ENCODE data around the gene RPP38. TPM values are rescaled to one million over a fixed set of nuclear protein-coding genes. Genes with fewer than 3 reads are reported as not detected.

The RPP38 gene
- total RNA-seq, 2 experiments from 2014 or later, result 12.9 to 14.9 TPM

GRCh38 chr10:15060638-15061037 lies 36.5 kb upstream of the RPP38 start:
- H3K36me3 ChIP-seq (ENCODE audit: insufficient read depth, low read length), result no peaks in the 10 kb centered on the region
- Mint-ChIP-seq H3K36me3 (ENCODE audit: low read depth) (no peaks in the 10 kb centered on the region), H3K9me3 (peaks cover 11% of the 10 kb centered on the region), H3K27ac (no peak overlapping the region), H3K4me3 (no peak overlapping the region), H3K27me3 (peaks cover 12% of the 10 kb centered on the region), H3K4me1 (ENCODE audit: low read depth) (no peaks in the 10 kb centered on the region)
- DNase-seq (no peak), ATAC-seq (ENCODE audit: poor library complexity) (no peak)
- CTCF ChIA-PET, result no interaction called here
- no peak for TF ChIP-seq CTCF (IDR thresholded peaks at IDR 0.05)
- intact Hi-C loops (cut with DNase I, micrococcal nuclease), result no loop called here
- H3K27ac ChIP-seq (ENCODE audit: low read depth in 1 of 2, low read length in 2 of 2), result no peak overlapping the region
- H3K4me3 ChIP-seq (ENCODE audit: low read length), result no peak overlapping the region
- H3K9me3 ChIP-seq (ENCODE audit: control insufficient read depth in 1 of 2, insufficient read depth in 1 of 2, low read length in 2 of 2), result peaks cover 4 to 11% of the 10 kb centered on the region in 2 experiments
- POLR2A ChIA-PET, result no interaction called here
- no peaks in the 10 kb centered on the region for H3K27me3 ChIP-seq (ENCODE audit: control insufficient read depth in 1 of 2, insufficient read depth in 2 of 2, low read length in 2 of 2)
- H3K4me1 ChIP-seq (ENCODE audit: insufficient read depth, low read length), result no peaks in the 10 kb centered on the region

- H3K36me3 ChIP-seq (ENCODE audit: insufficient read depth, low read length), result no peaks in the 10 kb centered on the region
- Mint-ChIP-seq H3K27ac (no peak overlapping the region), H3K27me3 (peaks cover 6% of the 10 kb centered on the region), H3K4me1 (ENCODE audit: low read depth) (no peaks in the 10 kb centered on the region), H3K4me3 (no peak overlapping the region), H3K9me3 (peaks cover 3% of the 10 kb centered on the region), H3K36me3 (ENCODE audit: low read depth) (no peaks in the 10 kb centered on the region)
- DNase-seq (no peak), ATAC-seq (ENCODE audit: poor library complexity) (no peak)
- no peak overlapping the region for H3K27ac ChIP-seq (ENCODE audit: low read depth in 1 of 2, low read length in 2 of 2)
- no peaks in the 10 kb centered on the region for H3K27me3 ChIP-seq (ENCODE audit: control insufficient read depth in 1 of 2, insufficient read depth in 2 of 2, low read length in 2 of 2)
- no peak overlapping the region for H3K4me3 ChIP-seq (ENCODE audit: low read length)
- ChIA-PET CTCF (no interaction called here), POLR2A (no interaction called here)
- no peaks in the 10 kb centered on the region for H3K9me3 ChIP-seq (ENCODE audit: control insufficient read depth in 1 of 2, insufficient read depth in 1 of 2, low read length in 2 of 2)
- no peaks in the 10 kb centered on the region for H3K4me1 ChIP-seq (ENCODE audit: insufficient read depth, low read length)
- no peak for TF ChIP-seq CTCF (IDR thresholded peaks at IDR 0.05)
- intact Hi-C loops (cut with DNase I, micrococcal nuclease), result no loop called here
Measured at GRCh38 chr10:15067154-15067553, 30.0 kb upstream of the RPP38 start.

- H3K27me3 ChIP-seq (ENCODE audit: control insufficient read depth in 1 of 2, insufficient read depth in 2 of 2, low read length in 2 of 2), result no peaks in the 10 kb centered on the region
- intact Hi-C loops (cut with DNase I, micrococcal nuclease), result no loop called here
- Mint-ChIP-seq H3K4me1 (ENCODE audit: low read depth) (no peaks in the 10 kb centered on the region), H3K36me3 (ENCODE audit: low read depth) (no peaks in the 10 kb centered on the region), H3K27ac (no peak overlapping the region), H3K27me3 (peaks cover 6% of the 10 kb centered on the region), H3K4me3 (no peak overlapping the region), H3K9me3 (peaks cover 3% of the 10 kb centered on the region)
- TF ChIP-seq CTCF (IDR thresholded peaks at IDR 0.05), result no peak
- ChIA-PET CTCF (no interaction called here), POLR2A (no interaction called here)
- H3K27ac ChIP-seq (ENCODE audit: low read depth in 1 of 2, low read length in 2 of 2), result no peak overlapping the region
- no peak overlapping the region for H3K4me3 ChIP-seq (ENCODE audit: low read length)
- no peaks in the 10 kb centered on the region for H3K36me3 ChIP-seq (ENCODE audit: insufficient read depth, low read length)
- no peak for ATAC-seq (ENCODE audit: poor library complexity)
- no peak for DNase-seq
- no peaks in the 10 kb centered on the region for H3K9me3 ChIP-seq (ENCODE audit: control insufficient read depth in 1 of 2, insufficient read depth in 1 of 2, low read length in 2 of 2)
- H3K4me1 ChIP-seq (ENCODE audit: insufficient read depth, low read length), result no peaks in the 10 kb centered on the region
Measured at GRCh38 chr10:15068802-15069201, 28.4 kb upstream of the RPP38 start.
